Measurements from ENCODE around the gene ADARB2. TPM values are rescaled to one million over a fixed set of nuclear protein-coding genes. Genes with fewer than 3 reads are reported as not detected.
"Not testable (repeated sequence)": the region's sequence is repeated elsewhere in the genome, so short reads cannot be mapped to it uniquely, and the experiment has no call there.

ADARB2 gene
- total RNA-seq, 6 donors from 2014 or later, result 0.69 to 5.2 (median 1.8) TPM

DNA sequence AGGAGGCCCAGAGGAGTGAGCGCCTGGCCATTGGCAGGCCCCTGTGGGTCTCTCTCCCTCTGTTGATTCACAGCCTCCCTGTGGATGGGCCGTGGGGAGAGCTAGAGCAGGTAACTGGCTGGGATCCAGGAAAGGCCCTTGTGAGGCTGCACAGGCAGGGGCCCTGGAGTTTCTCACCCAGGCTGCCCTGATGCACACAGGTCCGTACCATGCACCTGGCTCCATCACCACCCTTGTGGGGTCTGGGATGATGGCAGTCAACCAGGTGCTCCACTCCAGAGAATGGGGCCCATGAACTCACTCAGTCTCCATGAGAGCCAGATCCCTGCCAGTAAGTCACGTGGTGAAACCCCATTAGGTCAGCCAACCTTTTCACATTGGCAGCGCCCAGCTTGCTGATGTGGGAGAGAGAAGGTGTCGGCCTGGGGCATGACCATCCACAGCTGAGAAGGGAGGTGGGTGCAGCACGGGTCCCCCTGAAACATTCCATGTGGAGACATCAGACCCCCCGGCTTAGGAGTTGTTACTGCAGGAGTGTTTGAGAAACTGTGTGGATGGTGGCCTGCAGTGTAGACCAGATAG lies 320.8 kb downstream of the ADARB2 start:
- H3K27me3 ChIP-seq, result no peaks in the 10 kb centered on the region
- 90 to 91% methylated on average over 6 to 8 of the region's 8 CpGs for WGBS, 2 donors
- DNase-seq, result no peak

DNA sequence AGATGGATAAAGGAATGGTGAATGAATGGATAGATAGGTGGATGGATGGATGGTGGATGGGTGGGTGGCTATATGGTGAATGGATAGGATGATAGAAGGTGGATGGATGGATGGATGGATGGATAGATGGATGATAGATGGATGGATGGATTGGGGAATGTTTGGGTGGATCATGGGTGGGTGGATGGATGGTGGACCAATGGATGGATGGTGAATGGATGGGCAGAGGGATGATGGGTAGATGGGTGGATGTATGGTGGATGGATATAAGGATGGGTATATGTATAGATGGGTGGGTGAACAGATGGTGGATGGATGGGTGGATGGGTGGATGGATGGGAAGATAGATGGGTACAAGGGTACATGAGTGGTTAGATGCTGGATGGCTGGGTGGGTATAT lies 322.4 kb downstream of the ADARB2 start:
- ATAC-seq (ENCODE audit: low FRiP score in 2 of 2), result no peak
- no peaks in the 10 kb centered on the region for H3K27me3 ChIP-seq

More for the DNA sequence above, 320.8 kb downstream of the ADARB2 start:
- ATAC-seq (ENCODE audit: low FRiP score in 2 of 2), result peak in 1 of 2 donors; percentile 35
- Histone ChIP-seq H3K9me3 (no peaks in the 10 kb centered on the region), H3K4me3 (no peak overlapping the region), H3K27ac (no peak overlapping the region), H3K36me3 (no peaks in the 10 kb centered on the region), H3K4me1 (peaks cover 0 to 7% (median 3%) of the 10 kb centered on the region in 4 donors)
- no peak for TF ChIP-seq EP300 (IDR thresholded peaks at IDR 0.05)
- no peak for TF ChIP-seq POLR2AphosphoS5 (IDR thresholded peaks at IDR 0.05)
- no peak for TF ChIP-seq POLR2A (IDR thresholded peaks at IDR 0.05)
- TF ChIP-seq, protein P1, sequence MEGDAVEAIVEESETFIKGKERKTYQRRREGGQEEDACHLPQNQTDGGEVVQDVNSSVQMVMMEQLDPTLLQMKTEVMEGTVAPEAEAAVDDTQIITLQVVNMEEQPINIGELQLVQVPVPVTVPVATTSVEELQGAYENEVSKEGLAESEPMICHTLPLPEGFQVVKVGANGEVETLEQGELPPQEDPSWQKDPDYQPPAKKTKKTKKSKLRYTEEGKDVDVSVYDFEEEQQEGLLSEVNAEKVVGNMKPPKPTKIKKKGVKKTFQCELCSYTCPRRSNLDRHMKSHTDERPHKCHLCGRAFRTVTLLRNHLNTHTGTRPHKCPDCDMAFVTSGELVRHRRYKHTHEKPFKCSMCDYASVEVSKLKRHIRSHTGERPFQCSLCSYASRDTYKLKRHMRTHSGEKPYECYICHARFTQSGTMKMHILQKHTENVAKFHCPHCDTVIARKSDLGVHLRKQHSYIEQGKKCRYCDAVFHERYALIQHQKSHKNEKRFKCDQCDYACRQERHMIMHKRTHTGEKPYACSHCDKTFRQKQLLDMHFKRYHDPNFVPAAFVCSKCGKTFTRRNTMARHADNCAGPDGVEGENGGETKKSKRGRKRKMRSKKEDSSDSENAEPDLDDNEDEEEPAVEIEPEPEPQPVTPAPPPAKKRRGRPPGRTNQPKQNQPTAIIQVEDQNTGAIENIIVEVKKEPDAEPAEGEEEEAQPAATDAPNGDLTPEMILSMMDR (IDR thresholded peaks at IDR 0.05), result no peak

DNA sequence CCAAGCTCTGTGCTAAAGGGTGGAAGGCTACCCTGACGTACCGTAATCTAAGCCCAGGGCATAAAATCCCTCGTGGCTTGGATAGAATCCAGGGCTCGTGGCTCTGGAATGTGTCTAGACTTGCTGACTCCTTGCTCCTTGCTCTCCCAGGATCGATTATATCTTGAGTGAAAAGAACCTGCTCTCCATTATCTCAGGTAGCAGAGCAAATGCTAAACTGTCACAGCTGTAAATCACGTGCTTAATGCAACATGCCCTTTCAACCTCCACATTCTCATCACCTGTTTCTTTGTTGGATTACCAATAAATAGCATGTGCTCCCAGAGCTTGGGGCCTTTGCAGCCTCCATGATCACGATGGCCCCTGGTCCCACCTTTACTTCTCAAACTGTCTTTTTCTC lies 323.0 kb downstream of the ADARB2 start:
- H3K4me3 ChIP-seq; H3K36me3 ChIP-seq; H3K4me1 ChIP-seq; H3K27me3 ChIP-seq; DNase-seq; H3K27ac ChIP-seq; ATAC-seq (ENCODE audit: low FRiP score in 2 of 2); H3K9me3 ChIP-seq: not testable (repeated sequence)
- 70 to 72% methylated on average over 7 of the region's 7 CpGs for WGBS, 2 donors

More for the DNA sequence above, 322.4 kb downstream of the ADARB2 start:
- DNase-seq, result no peak
- Histone ChIP-seq H3K9me3 (no peaks in the 10 kb centered on the region), H3K36me3 (no peaks in the 10 kb centered on the region), H3K4me1 (no peaks in the 10 kb centered on the region), H3K27ac (no peak overlapping the region), H3K4me3 (no peak overlapping the region)
- TF ChIP-seq POLR2AphosphoS5 (IDR thresholded peaks at IDR 0.05), result no peak
- no peak for TF ChIP-seq POLR2A (IDR thresholded peaks at IDR 0.05)
- TF ChIP-seq, protein P1 (IDR thresholded peaks at IDR 0.05), result no peak

DNA sequence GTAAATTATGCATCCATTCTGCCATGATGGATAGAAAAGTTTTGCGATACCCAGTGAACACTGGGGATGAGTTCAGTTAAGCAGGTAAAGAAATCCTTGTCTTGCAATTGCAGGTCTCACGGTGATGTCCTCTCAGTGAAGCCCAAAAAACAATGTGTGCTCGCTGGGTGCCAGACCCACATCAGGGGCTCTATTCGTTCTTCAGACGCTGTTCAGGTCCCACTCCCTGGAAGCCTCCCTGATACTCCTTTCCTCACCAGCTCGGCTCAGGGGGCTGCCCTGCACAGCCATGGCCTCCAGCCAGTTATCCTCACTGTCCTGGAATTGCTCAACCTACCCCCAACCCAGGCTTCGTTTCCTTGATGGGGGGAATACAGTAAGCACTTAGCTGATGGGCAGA lies 323.5 kb downstream of the ADARB2 start:
- H3K9me3 ChIP-seq, result no peaks in the 10 kb centered on the region
- no peak overlapping the region for H3K27ac ChIP-seq
- DNase-seq, result no peak
- no peaks in the 10 kb centered on the region for H3K27me3 ChIP-seq
- H3K4me1 ChIP-seq, result no peaks in the 10 kb centered on the region
- WGBS, 2 donors, result 78 to 84% methylated on average over 7 of the region's 7 CpGs
- no peak for ATAC-seq (ENCODE audit: low FRiP score in 2 of 2)
- TF ChIP-seq EP300 (IDR thresholded peaks at IDR 0.05) (no peak), POLR2A (IDR thresholded peaks at IDR 0.05) (no peak), POLR2AphosphoS5 (IDR thresholded peaks at IDR 0.05) (no peak)
- TF ChIP-seq, protein P1 (IDR thresholded peaks at IDR 0.05), result no peak
- no peaks in the 10 kb centered on the region for H3K36me3 ChIP-seq
- no peak overlapping the region for H3K4me3 ChIP-seq

DNA sequence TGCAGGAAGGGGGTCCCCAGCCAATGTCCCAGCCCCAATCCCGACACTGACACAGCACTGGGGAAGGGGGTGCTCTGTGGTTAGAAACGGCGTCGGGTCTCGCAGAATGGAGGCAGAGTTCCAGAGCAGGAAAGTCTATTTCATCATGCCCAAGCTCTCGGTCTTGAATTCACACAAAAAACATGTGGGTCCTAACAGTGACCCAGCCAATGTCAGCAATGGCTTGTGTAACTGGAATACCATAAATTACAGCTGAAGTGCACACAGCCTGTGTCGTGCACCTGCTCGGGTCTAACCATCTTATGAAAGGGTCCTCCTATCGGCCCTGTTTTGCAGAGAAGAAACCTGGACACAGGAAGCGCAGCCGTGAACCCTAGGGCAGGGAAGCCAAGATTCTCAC lies 324.1 kb downstream of the ADARB2 start:
- DNase-seq, result no peak
- H3K4me3 ChIP-seq, result no peak overlapping the region
- H3K9me3 ChIP-seq, result no peaks in the 10 kb centered on the region
- H3K27me3 ChIP-seq, result no peaks in the 10 kb centered on the region
- no peak for ATAC-seq (ENCODE audit: low FRiP score in 2 of 2)
- 89 to 95% methylated on average over 9 to 11 of the region's 11 CpGs for WGBS, 2 donors
- H3K4me1 ChIP-seq, result no peaks in the 10 kb centered on the region
- H3K36me3 ChIP-seq, result no peaks in the 10 kb centered on the region
- TF ChIP-seq EP300 (IDR thresholded peaks at IDR 0.05) (no peak), POLR2AphosphoS5 (IDR thresholded peaks at IDR 0.05) (no peak), POLR2A (IDR thresholded peaks at IDR 0.05) (no peak)
- H3K27ac ChIP-seq, result no peak overlapping the region

DNA sequence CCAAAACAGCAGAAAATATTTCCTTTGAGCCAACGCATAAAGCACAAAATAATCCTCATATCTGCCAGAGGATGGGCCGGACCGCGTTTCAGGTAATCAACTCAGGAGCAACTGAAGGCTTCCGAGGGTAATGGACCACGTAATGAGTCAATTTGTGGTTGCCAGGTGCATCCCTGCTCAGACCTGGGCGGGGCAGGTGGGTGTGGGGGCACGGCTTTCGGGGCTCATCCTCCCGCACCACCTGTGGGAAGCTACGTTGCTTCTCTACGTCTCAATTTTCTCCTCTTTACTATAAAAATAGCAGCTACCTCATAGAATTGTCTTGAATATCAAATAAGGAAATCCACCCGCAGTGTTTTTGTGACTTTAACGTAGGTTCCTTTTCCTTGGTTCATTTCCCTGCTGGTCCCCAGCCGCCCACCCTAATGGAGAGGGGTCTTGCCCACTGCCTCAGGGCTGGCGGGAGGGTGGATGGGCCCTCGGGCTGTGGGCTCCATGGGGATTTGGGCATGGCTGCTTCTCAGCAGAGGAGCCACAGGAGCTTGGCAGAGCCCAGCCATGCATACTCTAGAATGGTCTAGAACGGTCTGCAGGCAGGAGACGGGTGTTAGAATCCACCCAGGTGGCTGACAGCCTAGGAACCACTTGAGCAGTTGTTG lies 324.7 kb downstream of the ADARB2 start:
- DNase-seq, result no peak

More for the DNA sequence above, 324.7 kb downstream of the ADARB2 start:
- no peaks in the 10 kb centered on the region for H3K9me3 ChIP-seq
- no peak overlapping the region for H3K27ac ChIP-seq
- no peak overlapping the region for H3K4me3 ChIP-seq
- H3K27me3 ChIP-seq, result no peaks in the 10 kb centered on the region
- ATAC-seq (ENCODE audit: low FRiP score in 2 of 2), result no peak
- H3K4me1 ChIP-seq, result no peaks in the 10 kb centered on the region
- WGBS, 2 donors, result 75 to 84% methylated on average over 16 to 19 of the region's 19 CpGs
- no peak for TF ChIP-seq EP300 (IDR thresholded peaks at IDR 0.05)
- TF ChIP-seq POLR2AphosphoS5 (IDR thresholded peaks at IDR 0.05), result no peak
- TF ChIP-seq POLR2A (IDR thresholded peaks at IDR 0.05), result no peak
- TF ChIP-seq, protein P1 (IDR thresholded peaks at IDR 0.05), result no peak
- no peaks in the 10 kb centered on the region for H3K36me3 ChIP-seq
